ENCODE data around the gene CRAT.

Gene CRAT

DNA sequence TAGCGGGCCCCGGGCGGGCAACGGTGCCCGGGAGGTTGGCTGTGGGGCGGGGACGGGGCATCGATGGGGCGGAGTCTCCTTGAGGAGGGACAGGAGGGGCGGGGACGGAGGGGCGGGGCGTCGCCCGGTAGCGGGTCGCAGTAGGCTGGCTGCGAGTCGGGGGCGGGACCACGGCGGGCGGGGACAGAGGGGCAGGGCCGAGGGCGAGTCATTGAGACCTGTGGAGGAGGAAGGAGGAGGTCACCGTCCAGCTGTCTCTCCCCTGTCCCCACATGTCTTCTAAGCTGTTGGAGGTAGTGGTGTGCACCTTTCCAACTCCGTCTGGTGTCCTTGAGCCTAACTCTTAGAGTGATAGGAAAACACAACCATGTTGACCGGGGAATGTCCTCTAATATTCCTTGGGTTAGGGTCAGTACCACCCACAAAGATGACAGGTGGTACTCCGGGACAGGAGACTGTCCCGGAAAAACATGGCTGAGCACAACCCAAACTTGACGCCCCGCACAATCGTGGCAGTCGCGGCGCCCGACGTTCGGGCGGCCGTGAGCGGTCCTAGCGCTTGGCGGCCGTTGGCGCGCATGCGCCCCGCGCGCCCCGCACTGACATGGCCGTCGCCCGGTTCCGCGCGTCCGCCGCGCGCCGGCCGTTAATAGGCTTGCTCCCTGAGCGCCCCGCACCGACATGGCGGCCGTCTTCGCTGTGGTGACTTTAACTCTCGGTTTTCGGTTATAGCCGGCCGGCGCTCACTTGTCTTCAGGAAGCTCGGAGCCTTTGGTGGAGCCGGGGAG, at the start of gene CRAT, which contains the start of gene PTPA:
Gene CRAT, minus strand, starts transcription at position 54 of the 788 bp plus-strand sequence. CDS start 284 bp downstream, outside the sequence.
Gene PTPA, plus strand, starts transcription at position 676 of the 788 bp plus-strand sequence. CDS start 186 bp downstream, outside the sequence.
- peak; percentile 89 for DNase-seq (ENCODE audit: low spot score)
- FAIRE-seq: no peak

DNA sequence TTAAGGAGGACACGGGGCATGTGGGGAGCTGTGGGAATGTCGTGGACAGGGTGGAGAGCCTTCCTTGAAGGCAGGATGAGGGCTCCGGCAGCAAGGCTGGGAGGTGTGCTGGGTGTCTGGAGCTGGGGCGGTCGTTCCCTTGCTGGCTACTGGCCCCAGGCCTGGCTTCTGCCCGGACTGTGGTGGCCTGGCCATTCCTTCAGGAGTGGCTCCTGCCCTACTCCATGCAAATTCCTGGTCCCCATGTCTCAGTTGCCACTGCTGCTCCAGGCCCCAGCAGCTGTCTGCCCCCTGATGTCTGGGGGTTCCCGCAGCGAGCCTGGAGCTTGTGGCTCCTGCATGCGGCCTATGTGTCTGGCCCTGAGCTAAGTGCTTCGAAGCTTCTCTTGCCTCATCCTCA, 45.6 kb upstream of the CRAT start:
- no peak for DNase-seq (ENCODE audit: low spot score)
- no peak for FAIRE-seq

DNA sequence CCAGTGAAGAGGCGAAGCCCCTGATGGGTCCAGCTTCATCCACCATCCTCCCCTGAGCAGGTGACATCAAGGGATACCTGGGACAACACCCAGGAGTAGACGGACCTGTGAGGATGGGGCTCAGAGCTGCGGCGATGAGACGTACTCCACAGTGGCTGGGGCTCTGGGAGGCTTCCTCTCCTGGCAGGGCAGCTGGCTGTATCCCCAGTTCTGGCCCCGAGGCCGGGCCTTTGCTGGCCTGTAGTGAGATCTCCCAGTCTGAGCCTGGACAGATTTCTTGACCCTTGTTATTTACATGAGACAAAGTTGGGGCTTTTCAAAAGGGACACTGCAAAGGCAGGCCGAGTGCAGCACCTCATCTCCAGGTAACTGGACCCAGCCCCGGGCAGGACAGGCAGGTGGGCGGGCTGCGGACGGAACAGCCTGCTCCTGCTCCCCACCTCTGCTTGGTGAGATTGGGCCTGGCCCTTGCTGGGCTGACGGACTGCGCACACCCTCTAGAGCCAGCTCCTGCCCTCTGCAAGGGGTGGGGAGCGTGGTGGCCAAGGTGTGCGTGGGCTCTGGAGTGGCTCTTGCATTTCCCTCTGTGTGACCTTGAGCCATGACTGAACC, 44.4 kb upstream of the CRAT start:
- no peak for DNase-seq (ENCODE audit: low spot score)
- FAIRE-seq: no peak

DNA sequence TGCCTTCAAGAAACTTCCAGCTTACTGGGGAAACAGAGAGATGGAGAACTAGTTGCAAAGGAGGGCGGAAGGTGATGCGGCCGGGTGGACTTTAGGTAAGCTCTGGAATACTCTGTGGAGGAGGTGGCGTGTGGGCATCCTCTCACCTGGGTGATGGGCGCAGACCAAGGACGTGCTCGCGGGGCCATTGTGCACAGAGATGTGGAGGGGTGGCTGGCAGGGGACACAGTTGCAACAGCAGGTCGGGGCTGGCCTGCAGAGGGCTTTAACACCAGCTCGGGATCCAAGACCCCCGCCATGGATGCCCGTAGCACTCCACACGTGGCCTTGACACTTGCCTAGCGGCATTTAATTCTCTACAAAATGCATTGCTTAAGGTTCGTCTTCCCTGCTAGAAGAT, 40.9 kb upstream of the CRAT start:
- DNase-seq (ENCODE audit: low spot score) (no peak), FAIRE-seq (no peak)

DNA sequence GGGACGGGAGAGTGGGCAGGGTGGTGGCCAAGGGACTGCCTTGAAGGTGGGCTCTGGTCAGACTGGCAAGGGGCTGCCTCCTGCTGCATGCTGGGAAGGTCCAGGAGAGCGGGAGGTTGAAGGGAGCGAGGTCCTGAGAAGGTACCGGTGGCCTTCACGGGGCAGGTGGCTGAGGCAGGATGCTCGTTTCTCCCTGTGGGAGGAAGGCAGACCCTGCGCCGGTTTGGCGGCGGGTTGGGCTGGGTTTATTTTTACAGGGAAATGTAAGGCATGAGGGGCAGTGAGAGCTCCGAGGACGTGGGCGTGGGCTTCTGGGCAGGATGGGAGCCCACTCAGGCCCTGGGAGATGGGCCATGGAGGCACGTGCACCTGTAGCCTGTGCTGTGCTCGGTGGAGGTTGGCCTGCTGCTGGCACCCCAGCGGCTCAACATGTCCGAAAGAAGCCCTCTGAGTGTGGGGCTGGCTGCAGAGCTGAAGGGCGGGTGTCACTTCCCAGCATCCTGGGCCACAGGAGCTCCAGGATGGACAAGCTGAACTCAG, 40.1 kb upstream of the CRAT start:
- no peak for DNase-seq (ENCODE audit: low spot score)
- no peak for FAIRE-seq

DNA sequence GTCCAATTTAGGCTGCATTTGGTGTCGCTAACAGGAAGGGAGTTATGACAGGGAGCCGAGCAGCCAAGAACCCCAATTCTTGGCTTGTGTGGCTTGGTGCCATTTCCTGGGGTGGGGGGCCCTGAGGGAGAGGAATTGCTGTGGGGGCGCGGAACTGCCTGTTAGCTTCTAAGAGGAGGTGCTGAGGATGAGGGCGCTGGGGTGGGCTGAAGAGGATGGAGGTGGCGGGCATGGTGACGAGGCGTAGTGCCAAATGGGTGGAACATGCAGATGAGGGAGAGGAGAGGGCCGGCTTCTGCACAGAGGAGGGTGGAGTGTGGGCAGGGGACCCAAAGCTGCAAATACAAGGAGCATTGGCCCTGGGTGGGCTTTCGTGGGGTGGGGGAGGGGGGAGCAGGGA, 39.5 kb upstream of the CRAT start:
- no peak for FAIRE-seq
- DNase-seq (ENCODE audit: low spot score): no peak

DNA sequence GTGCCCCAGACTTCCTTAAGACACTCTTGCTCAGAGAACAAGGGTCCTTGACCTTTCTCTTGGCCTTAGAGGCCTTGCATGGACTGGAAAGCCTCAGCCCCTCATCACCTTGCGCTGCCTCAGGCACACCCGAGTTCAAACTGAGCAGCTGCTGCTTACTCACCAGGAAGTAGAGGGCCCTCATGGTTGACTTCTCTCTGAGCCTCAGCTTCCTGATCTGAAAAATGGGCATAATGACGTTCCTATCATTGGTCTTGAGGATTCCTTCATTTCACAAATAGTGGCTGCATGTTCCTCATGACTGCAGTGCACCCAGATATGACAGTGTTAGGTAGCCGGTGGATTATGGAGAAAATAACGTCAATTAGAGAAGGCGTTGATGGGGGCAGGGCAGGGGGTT, 38.8 kb upstream of the CRAT start:
- FAIRE-seq (no peak), DNase-seq (ENCODE audit: low spot score) (no peak)

DNA sequence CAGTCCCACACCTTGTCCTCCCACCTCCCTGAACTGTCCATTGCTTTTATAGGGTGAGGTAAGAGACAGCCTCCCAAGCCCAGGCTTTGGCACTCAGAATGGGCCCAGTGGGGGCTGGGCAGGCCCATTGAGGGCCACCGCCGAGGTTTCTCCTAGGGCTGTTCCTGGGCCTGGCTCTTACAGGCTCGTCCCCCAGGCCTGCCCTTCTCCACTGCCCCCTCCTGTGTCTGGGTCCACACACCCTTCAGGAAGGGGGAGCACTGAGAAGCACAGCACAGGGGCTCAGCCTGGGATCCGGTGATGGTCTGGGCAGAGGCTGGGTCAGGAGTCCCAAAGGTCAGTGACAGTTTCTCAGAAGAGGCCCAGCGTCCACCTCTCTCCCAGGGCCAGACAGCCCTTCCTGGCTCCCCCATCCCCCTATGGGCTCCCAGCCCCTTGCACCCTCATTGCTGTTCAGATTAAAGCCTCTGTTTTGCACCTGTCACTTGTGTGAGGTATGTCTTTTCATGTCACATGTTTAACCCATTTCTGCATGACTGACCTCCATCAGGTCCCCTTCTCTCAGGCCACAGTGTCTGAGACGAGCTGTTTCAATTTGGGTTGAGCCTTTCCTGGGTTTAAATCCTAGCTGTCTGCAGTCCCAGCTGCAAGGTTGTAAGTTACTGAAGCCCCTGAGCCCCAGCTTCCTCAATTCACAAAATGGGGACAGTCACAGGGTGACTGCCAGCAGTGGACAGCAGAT, 38.0 kb upstream of the CRAT start:
- DNase-seq (ENCODE audit: low spot score): no peak
- FAIRE-seq: no peak

DNA sequence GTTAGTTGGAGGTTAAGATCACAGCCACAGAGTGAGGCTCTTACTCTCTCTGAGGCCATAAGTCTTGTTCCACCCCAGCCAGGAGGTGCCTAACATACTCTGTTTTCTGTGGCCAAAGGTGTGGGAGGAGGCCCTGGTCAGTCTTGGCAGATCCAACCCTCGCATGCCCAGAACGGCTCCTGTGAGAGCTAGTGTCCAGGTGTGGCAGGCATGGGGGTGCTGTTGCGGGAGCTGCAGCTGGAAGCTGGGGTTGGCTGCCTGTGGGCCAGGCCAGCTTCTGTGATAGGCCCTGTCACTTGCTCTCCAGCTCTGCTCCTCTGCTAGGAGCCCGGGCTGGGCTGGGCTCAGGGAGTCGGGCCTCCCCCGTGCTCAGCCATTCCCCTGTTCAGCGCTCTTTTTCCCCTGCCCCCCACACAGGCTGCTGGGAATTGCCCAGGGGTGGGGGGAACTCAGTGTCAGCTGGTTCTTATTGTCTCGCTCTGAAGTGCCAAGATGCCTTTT, 35.9 kb upstream of the CRAT start:
- DNase-seq (ENCODE audit: low spot score) (peak; percentile 27), FAIRE-seq (no peak)

DNA sequence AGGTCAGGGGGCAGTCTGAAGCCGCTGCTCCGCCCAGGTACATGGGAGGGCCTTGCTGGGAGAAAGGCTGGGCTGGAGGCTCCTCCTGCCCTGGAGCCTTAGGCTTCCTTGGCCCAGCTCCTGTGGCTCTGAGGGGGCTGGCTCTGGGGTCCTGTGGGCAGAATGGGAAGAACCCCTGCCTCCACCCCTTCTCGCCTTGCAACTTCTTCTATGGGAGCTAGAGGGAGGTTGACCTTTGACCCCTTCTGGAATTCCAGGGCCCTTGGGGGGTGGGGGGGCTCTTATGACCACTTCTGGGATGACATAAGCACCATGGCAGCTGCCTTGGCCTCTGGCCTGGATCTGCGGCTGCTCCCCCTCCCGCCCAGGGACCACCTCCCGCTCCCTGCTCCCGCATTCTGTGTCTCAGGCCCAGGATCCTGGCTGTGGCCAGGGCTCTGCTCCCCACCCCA, 35.3 kb upstream of the CRAT start:
- DNase-seq (ENCODE audit: low spot score): peak; percentile 89
- FAIRE-seq: peak; percentile 73

DNA sequence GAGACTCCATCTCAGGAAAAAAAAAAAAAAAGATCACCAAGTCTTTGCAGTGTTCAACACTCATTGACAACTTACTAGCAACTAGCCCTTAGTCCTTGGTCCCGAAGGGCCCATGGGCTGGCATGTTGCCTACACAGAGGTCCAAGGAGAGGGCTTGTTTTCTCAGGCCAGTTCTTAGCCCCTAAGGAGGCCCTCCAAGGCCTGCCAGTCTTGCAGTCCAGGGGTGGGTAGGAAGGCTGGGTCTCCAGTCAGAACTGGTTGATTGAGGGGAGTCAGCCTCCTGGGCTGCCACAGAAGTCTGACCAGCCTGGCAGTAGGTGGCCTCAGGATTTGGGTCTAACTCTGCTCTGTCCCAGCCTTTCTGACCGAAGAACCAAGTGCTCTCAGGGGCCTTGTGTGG, 34.7 kb upstream of the CRAT start:
- DNase-seq (ENCODE audit: low spot score) (no peak), FAIRE-seq (no peak)

DNA sequence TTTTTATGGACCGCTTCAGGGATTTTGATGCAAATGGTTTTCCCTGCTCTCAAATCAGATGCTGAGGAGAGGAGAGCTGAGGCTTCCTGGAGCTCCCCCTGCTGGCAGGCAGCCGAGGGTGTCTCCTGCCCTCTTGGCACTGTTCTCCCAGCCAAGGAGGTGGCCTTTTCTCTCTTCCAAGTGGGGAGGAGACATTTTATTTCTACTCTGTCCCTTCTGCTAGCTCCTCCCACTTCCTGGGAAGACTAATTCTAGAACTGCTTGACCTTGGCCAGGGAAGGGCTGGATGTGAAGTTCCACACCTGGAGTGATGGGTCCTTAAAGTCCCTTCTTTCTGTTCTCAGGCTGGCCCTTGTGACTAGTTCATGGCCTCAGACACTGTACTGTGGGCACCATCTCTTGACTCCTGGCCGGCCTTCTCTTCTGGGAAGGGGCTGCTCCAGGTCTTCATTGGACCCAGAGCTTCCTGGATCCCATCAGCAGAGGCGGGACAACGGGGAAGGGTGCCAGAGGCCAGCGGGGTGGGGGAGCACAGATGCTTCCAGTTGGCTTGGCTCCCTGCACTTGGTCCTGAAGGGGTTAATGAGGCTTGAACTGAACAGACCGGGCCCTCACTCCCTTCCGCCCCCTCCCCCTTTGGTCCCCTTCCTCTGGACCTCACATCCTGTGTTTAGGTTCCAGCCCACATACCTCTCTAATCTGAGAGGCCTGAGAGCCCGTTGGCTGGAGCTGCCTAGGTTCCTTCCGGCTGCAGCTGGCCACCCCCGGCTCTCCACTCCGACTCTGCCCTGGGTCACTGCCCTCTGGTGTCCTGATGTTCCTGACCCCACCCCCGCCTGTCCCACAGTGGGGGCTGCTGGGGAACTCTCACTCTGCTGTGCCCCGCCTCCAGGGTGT, 32.7 kb upstream of the CRAT start:
- peak; percentile 85 for FAIRE-seq

DNA sequence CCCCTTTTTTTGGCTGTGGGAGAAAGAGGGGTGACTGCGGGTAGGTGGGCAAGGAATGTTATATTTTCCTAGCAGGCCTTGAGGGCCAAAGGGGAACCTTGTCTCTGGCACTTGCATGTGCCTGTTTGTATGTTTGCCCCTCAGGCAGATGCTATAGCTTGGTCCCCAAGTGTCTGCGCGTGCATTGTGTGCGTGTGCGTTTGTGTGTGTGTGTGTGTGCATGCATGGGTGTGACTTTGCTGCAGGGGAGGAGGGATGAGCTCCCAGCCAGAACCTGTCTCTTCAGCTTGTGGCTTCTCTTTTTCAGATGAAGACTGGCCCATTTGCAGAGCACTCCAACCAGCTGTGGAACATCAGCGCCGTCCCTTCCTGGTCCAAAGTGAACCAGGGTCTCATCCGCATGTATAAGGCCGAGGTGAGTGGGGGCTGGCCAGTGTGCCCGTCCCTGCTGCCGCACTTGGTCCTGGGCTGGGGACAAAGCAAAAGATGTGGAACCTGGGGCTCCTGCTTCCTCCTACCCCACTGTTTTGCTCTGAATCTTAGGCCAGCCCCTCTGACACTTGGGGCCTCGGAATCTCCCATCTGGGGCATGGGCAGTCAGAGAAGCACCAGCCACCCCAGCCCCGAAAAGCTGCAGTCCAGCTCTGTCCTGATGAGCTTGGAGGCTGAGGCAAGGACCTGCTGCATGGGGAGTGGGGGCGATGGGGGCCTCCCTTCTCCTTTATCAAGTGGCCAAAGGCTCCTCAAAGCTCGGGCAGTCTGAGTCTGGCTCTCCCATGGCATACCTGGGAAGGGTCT, 31.7 kb upstream of the CRAT start:
- FAIRE-seq (no peak), DNase-seq (ENCODE audit: low spot score) (no peak)

More for the DNA sequence above, 32.7 kb upstream of the CRAT start:
- peak; percentile 91 for DNase-seq (ENCODE audit: low spot score)

DNA sequence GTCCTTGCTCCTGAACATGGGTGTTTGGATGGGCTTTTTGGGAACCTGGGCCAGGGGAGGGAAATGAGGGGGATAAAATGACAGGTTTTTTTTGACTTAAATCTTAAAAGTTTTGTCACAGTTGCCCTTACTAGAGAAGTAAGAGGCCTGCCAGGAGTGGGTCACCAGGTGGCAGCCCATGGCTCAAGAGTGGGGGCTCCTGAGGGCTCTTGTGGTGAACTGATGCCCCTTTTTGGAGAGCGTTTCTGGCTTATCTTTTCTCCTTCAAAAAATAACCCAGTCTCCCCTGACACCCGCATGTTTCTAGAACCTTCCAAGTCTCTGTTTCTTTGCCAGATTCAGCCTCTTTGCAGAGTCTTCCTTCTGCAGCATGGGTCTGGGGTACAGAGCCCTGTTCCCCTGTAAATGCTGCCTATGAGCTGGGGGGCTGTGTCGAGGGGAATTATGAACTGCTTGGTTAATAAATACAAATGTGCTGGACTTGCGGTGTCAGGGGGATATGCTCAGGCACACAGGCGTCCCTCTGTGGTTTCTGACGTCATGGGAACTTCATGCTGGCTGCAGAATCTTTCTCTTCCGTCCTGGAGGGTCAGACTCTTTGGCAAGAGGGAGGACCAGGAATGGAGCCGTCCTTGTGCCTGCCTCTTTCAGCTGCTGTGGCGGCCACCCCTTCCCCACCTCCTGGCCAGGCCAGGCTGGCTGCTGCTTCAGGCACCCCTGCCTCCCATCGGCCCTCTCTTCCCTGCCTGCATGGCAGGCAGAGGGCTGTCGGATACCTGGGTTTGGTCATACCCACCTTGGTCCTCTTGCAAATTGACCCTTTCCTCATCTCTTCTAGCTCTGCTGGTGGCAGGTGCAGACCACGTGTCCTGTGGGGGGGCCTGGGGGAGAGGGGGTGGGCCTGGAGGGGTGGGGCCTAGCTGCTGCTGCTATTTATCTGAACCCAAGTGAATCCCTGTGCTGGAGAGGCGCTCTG, 30.8 kb upstream of the CRAT start:
- FAIRE-seq: peak; percentile 88
- DNase-seq (ENCODE audit: low spot score): peak; percentile 94

DNA sequence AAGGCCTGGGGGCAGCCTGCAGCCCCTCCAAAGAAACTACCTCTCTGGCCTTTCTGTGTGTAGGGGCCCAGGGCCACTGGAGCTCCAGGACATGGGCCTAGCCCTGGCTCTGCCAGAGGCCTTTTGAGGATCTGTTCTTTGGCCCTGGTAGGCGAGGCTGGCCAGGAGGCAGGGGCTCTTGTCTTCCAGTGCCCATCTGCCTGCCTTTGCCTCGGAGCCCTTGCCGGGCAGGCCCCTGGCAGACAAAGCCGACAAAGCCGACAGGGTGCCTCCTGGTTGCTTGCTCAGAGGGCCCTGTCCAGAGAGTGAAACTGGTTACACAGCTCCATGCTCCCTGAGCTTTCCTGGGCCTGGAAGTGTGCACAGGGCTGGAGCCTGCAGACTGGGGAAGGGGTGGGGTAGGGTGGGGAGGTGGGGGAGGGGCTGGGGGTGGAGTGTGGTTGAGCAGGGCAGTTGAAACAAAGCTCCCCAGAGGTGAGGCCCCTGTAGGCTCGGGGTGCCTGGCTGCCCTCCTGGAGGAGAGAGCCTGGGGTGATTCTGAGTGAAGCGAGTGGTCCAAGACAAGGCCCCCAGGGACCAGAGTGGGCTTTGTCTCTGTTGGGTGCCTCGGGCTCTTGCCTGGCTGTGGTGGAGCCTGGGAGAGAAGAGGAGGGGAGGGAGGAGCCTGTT, 29.9 kb upstream of the CRAT start:
- FAIRE-seq (no peak), DNase-seq (ENCODE audit: low spot score) (peak; percentile 64)

DNA sequence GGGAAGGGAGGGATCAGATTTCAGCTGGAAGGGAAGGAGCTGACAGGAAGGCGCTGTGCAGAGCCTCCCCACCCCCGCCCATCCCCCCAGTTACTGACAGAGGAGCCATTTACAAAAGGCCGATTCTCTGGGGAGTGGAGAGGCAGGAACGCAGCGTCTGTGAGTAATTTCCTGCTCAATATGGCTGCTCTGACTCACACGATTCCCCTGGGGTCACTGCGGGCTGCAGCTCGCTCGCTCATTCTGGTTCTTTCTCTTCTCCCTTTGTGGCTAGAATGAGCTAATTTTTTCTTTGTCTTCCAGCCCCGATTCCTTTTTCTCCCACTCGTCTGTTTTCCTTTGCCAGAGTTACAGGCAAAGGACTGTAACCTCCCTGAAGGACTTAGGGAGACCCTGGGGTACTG, 29.4 kb upstream of the CRAT start:
- peak; percentile 99 for DNase-seq (ENCODE audit: low spot score)
- FAIRE-seq: peak; percentile 90

DNA sequence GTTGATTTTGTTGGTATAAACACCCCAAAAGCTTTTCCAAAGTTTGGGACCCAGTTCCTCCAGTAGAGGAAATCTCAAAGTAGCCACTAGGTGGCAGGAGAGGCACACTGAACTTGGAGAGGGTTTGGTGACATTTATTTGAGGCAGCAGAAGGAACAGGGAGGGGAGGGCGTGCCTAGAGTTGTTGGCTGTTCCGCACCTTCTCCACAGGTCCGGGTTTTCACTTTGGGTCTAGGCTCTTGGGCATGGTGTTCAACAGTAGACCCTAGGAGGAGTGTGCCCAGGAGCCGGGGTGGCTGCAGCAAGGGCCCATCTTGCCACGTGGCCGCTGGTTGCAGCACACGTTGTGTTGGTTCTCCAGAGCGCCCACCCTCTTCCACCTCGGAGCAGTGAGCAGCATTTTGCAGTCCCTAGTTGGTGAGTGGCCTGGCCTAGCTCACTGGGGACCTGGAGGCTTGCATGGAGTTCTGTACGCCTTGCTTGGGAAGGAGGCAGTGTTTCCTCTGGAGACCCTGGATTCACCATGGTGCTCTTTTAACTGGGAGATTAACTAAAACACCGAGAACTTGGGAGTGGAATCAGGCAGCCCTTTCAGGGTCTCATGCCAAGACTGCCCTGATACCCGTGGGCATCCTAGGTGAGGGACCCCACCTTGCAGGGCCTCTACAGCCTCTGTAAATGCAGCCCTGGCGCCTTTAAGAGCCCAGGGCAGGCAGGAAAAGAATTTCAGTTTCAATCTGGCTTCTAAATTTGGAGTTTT, 28.8 kb upstream of the CRAT start:
- DNase-seq (ENCODE audit: low spot score) (peak; percentile 80), FAIRE-seq (peak; percentile 79)

Measured in RCC 7860 (cell line).